Activated CD4-positive, alpha-beta T cell treated with anti-CD3 and anti-CD28 coated beads, Interleukin-2, amount 50 U/mL, for 4 hours (primary cell): Measurements from ENCODE around the gene SLC36A1.

Experiments
- DNase-seq, 2 experiments: peaks; one replicate each; pipeline ENCODE4 v3.0.0-alpha.2; 2020

The SLC36A1 gene

GRCh38 chr5:151451626-151452520 lies 4.5 kb downstream of the SLC36A1 start:
- DNase-seq = no peak

GRCh38 chr5:151454166-151454565 lies 6.8 kb downstream of the SLC36A1 start:
- DNase-seq = no peak

DNA sequence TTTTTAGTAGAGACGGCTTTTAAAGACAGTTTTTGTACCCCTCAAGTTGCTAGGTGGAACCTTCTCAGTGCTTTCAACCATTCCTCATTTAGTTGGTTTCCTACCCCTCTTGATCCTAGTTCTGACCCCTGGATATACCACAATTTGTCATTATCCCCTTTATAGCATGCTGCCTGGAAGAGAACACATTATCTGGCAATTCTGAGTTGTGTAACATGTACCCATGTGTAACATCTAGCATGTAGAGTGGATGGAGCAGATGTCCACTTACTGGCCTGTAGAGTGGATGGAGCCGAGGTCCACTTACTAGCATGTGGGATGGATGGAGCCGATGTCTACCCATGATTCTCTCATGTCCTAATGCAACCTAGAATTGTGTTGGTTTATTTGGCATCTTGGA lies 7.5 kb downstream of the SLC36A1 start:
- no peak for DNase-seq

- DNase-seq = no peak
These were observed 9.0 kb downstream of the SLC36A1 start for GRCh38 chr5:151456321-151456940.

- no peak for DNase-seq
These were observed 10.9 kb downstream of the SLC36A1 start for GRCh38 chr5:151458314-151458713.

DNA sequence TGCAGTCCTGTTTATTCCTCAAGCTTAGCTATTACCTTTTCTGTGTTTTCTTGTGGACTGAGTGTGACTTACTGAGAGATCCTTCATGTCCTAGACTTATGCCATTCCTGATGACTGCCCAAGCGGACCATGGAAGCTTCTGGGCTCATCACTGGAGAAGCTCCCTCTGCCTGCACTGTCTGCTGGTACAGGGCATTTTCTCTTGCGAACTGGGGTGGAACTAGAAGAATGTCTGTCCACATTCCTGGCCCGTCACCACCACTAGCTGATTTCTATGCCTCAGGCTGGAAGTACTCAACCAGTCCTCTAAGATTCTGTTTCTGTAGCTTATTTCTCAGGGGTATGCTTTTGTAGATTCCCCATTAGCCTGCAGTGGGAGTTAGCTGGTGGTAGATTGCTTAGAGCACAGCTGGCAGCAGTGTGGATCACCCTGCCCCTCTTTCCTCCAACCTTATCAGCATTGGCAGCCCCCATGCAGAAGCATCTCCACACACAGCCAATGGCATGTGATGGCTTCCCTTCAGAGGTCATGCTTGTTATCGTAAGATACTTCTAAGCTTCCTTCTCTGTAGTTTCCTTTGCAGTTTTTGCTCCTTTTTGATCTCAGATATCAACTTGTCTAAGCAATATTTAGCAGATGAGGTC lies 12.4 kb downstream of the SLC36A1 start:
- DNase-seq = no peak

DNA sequence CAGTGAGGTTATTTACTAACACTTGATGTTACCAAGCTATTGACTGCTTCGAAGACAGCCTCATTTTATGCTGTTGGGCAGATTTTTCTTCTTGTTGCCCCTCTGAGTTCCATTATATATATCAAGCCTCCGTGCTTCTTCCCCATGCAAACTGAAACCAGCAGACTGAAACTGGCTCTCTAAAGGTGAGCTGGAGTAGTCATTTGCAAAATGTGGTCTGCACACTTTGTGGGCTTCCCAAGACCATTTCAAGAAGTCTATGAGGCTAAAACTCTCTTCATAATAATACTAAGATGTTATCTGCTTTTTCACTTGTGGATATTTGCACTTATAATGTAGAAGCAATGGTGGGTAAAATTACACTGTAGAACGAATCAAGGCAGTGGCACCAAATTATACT lies 13.9 kb downstream of the SLC36A1 start:
- no peak for DNase-seq

- DNase-seq = no peak
These were observed 16.0 kb downstream of the SLC36A1 start for GRCh38 chr5:151463137-151464029.

GRCh38 chr5:151464101-151464500 lies 16.7 kb downstream of the SLC36A1 start:
- DNase-seq = no peak

- DNase-seq = no peak
These were observed 18.1 kb downstream of the SLC36A1 start for GRCh38 chr5:151465476-151465875.

- no peak for DNase-seq
These were observed 20.2 kb downstream of the SLC36A1 start for GRCh38 chr5:151467576-151467975.

GRCh38 chr5:151469386-151469785 lies 22.0 kb downstream of the SLC36A1 start:
- no peak for DNase-seq

DNA sequence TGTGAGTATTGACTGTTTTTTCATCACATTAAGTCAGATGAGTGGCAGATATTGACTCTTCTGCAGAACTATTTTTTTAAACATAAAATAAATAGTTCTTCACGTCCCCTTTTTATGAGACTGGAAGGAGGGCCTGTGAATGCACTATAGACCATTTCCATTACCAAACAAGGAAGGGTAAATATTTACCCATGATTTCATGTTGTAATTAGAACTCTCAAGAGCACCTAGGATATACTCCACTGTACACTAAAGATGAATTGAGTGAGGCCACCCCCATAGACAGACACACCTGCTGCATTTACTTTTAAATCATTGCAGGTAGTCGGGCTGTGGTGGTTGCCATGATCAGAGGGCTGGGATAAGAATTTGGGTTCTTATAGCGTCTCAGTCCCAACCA lies 22.6 kb downstream of the SLC36A1 start:
- DNase-seq = no peak

- DNase-seq = no peak
These were observed 23.0 kb downstream of the SLC36A1 start for GRCh38 chr5:151470439-151470838.

- DNase-seq = no peak
These were observed 23.9 kb downstream of the SLC36A1 start for GRCh38 chr5:151471276-151471675.

DNA sequence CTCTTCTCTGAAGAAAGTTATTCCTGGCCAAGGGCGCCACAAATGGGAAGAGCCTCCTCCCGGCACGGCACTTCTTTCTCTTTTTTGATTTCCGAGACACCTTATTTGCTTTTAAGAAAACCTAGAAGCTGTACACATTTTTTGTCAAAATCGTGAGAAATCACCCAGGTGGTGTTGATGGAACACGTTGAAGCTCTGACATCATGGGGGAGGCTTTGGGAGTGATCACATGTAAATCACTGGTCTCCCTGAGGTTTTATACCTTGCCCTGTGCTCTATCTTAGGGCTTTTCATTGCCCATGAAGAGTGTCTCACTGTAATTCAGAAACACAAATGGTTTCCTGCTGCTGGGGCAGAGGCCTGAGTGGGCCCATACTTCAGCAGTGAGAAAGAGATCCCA lies 27.4 kb downstream of the SLC36A1 start:
- DNase-seq = no peak

DNA sequence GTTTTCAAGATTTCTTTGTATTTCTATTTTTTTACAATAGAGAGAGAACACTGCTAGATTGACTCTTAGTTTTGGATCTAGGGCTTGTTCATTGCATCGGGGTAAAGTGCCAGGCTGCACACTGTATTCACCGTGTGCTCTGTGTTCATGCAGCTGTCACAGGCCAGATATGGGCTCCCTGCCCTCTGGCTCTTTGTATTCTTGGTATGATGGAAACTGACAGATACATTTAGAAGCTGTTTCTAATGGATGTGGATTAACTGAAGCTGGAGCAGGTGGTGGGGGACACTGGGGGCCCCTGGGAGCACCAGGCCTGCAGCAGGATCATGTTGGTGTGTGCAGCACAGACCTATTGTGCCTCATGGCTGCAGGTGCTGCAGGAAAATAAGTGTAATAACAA lies 28.0 kb downstream of the SLC36A1 start:
- DNase-seq = no peak

DNA sequence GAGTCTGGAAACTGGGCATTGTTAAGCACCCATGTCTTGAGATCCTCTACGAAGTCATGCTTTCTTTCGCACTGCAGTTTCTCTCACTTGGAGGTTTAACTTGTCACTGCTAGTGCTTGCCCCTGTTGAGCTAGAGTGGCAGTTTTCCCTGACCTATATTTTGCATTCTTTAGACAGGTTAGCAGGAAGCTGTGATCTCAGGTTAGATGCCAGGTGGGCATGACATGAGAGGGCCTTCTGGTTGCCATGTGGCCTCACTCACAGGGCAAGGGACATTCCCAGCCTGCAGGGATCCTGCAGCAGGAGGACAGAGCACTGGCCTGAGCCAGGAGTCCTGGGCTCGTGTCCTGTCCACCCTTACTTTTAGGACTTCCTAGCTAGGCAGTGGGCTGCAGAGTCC lies 28.6 kb downstream of the SLC36A1 start:
- no peak for DNase-seq

DNA sequence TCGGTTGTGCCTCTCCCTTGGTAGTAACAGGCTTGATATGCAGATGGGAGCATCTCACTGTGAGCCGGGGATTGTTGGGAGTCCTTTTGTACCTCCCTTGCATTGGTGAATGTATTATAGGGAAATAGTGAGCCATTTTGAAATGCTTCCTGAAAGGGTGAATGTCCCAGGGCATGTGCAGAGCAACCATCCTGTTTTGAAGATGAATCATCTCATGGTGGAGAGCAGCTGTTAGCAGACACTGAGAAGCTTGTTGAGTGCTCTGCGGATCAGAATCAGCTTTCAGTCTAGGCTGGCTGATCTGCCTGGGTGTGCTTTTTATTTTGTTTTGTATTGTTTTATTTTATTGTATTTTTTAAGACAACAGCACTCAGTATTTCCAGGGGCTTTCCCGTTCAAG lies 29.7 kb downstream of the SLC36A1 start:
- no peak for DNase-seq

- no peak for DNase-seq
These were observed 33.2 kb downstream of the SLC36A1 start for GRCh38 chr5:151480384-151481293.

DNA sequence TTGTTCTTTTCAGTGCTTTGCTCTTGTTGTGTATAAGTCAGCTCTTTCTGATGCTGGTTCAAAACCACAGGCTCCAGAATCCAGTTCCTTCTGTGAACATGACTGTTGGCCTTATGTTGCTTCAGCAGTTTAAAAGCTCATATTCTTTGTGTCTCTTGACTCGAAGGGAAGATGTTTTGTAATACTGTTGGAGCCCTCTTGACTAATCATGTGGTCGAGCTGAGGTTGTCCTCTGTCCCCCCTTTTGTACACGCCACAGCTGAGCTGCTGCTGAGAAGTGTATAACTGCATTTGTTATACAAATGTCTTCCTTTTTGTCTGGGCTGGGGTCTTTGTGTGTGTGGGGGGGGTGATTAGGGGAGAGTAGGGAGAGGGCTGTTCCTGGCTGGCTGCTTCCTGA lies 35.8 kb downstream of the SLC36A1 start:
- DNase-seq = no peak

DNA sequence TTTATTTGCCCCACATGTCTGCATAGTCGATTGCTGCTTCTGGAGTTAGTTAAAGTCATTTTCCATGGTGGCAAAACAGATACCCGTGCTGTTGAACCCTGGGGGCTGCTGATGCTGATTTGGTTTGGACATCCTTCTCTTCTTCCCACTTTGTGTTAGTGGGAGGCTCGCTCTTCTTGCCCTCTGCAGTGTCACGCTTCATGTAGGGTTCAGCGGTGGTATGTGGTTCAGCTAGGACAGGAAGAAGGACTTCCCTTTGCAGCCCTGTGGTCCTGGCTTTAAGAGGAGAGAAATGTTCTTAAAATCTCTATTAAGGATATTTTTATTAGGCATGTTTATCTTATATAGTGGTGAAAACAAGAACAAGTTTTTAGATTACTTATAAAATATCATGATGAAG lies 36.2 kb downstream of the SLC36A1 start:
- no peak for DNase-seq
